Stimulated activated CD4-positive, alpha-beta T cell treated with anti-CD3 and anti-CD28 coated beads, TNF-alpha, amount 100 ng/mL, for 24 hours (primary cell): ENCODE results near the gene TAX1BP1.
A peak's percentile ranks its signal among the peaks of the same experiment; 100 is the strongest.
"Not testable (repeated sequence)": the region's sequence is repeated elsewhere in the genome, so short reads cannot be mapped to it uniquely, and the experiment has no call there.

Experiments
- DNase-seq, 3 experiments: peaks; one replicate each; pipeline ENCODE4 v3.0.0-alpha.2; 2020; ENCODE audit warnings: low read depth in 3 of 3

The TAX1BP1 gene

DNA sequence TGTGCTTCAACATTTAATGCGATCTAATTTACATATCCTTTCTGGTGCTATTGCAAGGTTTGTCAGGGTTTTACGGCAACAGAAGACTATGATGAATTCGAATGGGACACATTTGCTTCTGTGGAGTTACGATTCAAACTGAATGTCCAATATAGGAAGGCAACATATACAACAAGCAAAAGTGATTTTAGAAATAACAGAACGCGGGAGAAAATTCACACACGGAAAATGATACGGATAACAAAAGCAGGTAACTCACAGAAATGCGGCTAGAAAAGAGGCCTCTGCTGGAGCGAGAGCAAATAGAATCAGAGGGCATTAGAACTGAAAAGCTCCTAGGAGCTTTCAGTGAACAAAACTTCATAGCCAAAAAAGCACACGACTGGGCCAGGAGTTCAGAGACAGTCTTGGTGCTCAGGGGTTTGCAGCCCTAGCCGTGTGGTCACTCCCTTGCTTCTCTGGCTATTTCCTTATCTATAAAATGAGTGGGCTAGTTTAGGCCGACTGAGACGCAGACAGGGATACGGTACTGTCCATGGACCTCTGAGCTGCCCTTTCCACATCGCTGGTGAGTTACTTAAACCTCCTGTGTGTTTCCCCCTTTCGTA is 557 bp upstream of the TAX1BP1 start:
- no peak for DNase-seq

DNA sequence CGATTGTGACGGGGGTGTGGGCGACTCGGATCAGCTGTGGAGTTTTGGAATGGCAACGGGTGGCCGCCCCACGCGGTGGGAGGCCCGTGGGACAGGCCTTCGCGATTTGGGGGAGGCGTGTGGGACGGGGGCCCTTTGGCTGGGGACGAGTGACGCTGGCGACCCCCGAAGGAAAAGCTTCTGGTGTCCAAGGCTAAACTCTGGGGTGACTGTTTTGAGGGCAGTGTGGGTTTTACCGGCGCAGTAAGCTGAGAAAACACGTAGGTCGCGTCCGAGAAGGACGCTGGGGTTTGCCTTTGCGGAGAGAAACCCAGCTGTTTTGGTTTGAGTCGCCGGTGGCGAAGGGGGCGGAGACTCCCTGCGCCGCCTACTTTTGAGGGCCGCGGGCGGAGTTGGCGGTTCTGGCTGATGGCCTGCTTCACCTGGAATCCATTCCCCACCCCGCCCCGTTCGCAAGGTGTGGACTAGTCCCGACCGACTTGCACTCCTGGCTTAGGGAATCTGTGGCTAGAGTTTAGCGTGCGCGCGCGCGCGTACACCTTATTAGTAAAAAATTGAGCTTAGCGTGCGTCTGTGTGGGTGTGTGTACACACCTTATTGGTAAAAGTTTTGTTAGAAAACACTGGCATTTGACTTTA is 606 bp downstream of the TAX1BP1 start:
- DNase-seq: peak; percentile 66 to 87 (median 73)

- DNase-seq: not testable (repeated sequence)
Observed at GRCh38 chr7:27742091-27742710, 2.2 kb downstream of the TAX1BP1 start.

GRCh38 chr7:27745064-27745583 is 5.2 kb downstream of the TAX1BP1 start:
- DNase-seq: no peak

DNA sequence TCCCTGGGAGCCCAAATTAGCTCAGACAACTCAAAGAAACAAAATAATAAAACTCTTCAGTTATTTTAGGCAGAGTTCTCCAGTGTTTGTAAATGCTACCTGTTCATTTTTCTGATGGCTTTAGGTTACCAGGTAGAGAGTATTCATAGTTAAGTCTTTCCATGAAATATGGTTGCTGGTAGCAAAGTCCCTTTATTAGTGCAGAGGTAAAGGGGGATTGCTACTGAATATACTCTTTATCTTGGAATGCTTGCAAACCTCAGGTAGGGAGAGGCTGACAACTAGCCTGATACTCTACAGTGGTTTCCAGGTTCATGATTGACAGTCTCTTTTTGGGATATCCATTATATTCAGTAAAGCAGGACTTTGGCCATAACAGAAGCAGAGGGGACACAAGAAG is 6.5 kb downstream of the TAX1BP1 start:
- DNase-seq: no peak

DNA sequence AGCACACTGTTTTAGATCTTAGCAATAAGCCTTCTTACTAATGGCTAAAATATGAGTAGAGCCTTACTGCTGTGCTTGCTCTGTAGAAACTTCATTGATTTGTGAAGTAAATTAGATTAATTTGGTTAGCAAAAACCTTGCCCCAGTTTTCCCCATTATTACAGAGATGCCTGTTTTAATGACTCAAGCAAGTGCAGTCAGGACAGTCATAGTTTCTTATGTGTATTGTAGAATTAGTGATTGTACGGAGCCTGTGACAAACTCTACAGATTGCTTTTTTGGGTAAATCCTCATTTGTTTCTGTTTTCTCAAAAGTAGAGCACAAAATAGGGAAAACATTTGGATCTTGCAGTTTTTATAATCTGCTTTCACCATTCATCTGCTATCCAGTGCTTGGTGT is 7.0 kb downstream of the TAX1BP1 start:
- no peak for DNase-seq

- DNase-seq: no peak
Observed at GRCh38 chr7:27747589-27748368, 7.8 kb downstream of the TAX1BP1 start.

- DNase-seq: no peak
Observed at GRCh38 chr7:27750316-27750715, 10.4 kb downstream of the TAX1BP1 start.

DNA sequence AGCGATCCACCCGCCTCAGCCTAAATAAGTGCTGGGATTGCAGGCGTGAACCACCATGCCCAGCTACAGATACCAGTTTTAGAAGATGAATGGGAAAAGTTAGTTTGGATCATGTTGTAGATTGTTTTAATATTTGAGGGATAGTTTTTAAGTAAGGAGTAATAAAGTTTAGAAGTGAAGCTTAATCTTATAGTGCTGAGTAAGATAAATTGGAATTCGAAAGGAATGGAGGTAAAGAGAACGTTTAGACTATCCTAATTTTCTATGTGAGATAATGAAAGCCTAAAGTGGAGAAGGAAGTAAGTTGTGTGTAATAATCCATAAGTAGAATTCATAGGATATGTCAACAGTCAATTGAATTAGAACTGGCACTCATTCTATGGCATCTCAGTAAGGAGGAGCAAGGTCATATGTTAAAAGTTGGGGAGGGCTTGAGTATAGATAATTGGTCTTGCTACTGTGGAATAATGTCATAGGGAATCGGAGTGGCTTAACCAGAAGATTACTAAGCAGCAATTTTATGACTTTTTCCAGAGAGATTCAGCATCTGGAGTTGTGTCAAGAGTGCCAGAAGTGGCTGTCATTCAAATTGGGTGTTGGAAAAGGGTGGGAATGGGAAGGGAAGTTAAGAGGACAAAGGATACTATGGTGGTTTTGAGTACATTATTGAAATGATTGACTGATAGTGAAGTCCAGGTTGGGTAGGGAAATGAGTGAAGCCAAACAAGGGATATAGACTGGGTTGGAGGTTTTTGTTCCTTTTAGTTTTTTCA is 12.1 kb downstream of the TAX1BP1 start:
- no peak for DNase-seq

DNA sequence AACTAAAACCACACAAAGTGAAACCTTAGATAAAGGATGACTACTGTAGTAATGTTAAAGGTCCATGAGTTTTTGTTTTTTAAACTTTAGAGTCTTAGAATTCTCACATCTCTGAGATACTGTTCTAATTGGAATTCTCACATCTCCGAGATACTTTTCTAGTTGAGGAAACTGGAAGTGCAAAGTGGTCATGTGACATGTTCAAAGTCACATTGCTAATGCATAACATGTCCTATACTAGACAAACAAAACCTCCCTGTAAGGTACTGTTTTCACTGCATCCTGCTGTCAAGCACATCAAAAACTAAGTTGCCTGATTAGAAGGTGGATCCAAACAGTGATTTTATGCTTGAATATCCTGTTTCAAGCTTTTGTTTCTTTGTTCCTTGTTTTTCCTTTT is 13.9 kb downstream of the TAX1BP1 start:
- no peak for DNase-seq

DNA sequence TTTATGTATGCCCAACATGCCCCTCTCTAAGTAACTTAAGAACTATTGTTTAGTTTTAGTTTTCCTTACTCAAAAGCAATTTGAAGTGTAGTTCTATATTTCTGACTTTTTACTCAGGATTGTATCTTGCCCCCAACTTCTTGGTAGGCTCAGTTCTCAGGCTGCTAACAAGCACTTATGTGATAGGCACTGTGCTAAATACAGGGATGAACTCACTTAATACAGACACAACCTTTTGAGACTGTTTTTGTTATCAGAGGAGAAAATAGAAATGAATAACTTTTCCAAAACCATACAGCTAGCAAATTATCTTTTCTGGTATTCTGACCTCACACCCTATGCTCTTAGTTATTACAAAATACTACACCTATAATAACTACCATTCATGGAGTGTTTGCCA is 16.3 kb downstream of the TAX1BP1 start:
- no peak for DNase-seq

DNA sequence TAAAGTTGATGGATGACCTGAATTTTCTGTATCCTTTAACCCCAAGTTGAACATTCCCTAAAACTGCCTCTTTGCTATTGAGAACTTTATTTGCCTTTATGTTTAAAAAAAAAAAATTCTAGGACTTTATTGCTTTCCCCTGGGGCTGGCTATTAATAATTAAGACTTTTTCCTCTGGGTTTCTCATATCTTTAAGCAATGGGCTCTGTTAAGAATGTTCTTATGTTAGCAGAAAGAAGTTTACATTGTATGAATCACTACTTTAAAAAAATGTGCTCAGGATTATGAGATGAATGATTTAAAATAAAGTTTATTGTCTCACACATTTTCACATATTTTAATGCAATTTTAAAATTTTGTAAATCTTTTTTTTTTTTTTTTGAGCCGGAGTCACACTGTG is 19.5 kb downstream of the TAX1BP1 start:
- DNase-seq: no peak

DNA sequence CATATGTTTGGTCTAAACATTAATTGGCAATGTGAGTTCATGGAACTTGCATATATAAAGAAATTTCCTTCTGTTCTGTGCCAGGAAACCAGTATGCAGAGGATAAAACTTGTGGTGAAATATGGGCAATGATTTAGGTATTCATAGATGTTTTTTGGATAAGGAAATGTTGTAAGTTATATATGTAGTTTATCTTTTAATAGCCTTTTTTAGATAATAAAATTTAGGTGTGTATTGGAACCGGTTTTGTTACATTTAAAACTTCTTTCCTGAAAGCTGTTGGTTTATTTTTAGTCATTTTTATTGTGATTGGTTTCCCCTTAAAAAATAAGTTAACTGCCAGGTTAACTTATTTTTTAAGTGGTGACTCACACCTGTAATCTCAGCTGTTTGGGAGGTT is 22.1 kb downstream of the TAX1BP1 start:
- DNase-seq: no peak

GRCh38 chr7:27763983-27764508 is 24.1 kb downstream of the TAX1BP1 start:
- DNase-seq: no peak

DNA sequence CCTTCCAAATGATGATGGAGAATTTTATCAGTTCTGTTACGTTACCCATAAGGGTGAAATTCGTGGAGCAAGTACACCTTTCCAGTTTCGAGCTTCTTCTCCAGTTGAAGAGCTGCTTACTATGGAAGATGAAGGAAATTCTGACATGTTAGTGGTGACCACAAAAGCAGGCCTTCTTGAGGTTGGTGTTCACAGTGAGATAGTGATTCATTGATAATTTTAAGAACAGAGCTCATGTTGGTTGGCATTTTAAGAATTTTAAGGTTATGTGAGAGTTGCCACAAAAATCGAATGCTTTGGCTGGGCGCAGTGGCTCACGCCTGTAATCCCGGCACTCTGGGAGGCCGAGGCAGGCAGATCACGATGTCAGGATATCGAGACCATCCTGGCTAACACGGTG is 25.9 kb downstream of the TAX1BP1 start:
- DNase-seq: no peak

DNA sequence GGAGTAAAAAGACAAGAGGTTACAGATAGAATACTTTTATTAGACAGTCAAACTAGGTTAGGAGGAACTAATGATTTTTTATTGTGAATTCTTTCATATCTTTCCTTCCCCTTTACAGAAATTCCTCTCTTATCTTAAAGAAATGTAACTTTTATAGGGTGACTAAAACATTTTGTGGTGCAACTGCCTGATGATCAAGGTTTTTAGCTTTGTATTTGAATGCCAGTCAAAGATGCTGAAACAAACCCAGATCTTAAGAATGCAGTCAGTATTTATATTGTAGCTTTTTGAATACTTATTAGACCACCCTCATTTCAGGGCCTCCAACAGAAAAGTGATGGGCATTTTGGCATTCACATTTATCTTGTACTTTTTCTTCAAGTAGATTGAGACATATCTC is 27.4 kb downstream of the TAX1BP1 start:
- DNase-seq: no peak

DNA sequence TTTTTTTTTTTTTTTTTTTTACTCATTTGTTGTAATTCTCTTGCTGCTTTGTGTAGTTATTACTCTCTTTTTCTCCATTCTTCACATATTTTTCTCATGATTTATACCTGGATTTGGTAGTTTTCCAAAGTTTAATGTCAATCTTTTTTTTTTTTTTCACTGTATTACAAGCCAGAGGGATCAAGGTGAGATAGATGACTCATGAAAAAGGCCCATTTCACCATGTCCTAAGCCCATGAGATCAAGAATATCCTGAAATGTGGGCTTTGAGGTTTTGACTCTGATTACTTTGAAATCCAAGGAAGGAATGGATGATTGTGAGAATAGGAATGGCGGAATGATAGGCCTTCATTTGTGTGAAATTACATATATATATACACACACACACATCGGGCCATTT is 31.1 kb downstream of the TAX1BP1 start:
- DNase-seq: no peak

DNA sequence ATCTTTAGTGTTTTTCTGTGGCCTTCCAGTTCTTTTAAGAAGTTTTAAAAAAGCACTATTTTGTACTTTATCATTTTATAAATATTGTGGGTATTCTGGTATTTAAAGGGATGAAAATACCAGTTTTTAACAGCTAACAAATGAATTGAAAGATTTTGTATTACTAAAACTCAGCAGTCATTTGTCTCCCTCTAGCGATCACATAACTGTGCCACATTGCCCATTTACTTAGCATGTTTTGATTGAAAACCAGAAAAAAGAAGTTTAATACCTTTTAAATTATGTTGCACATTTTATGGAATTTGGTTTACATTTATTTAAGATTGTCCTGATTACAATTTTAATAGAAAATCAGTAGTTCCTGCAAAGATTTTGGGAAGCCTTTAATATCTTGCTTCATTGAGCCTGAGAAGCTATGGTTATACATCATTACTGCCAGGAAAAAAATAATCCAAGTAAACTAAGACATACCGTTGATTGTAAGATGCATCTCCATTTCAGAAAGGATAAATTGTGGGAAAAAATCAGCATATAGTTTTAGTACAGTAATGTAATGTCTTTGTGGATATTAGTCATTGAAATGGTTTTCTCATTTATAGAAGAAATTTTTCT is 34.9 kb downstream of the TAX1BP1 start:
- DNase-seq: no peak

- DNase-seq: no peak
Observed at GRCh38 chr7:27775782-27776181, 35.8 kb downstream of the TAX1BP1 start.

DNA sequence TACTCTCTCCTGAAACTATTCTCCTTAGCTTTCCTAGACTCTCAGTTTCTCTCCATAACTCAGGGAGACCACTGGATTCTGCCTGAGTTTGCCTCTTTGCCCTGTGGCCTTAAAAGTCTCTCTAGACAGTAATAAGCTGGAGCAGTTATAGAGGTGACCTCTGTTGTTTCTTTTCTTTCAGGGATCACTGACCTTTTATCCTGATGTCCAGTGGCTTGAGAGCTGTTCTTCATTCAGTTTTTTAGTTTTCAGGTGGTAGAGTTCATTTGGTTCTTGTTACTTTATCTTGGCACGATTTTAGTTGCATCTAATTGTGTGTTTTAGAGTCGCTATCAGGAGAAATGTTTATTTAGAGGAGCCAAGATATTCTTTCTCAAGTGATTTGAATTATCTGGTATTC is 37.7 kb downstream of the TAX1BP1 start:
- DNase-seq: no peak

GRCh38 chr7:27779873-27780272 is 39.9 kb downstream of the TAX1BP1 start:
- no peak for DNase-seq
